Gastrocnemius medialis (tissue), 4 donors: ENCODE measurements around the gene CHRNA9. TPM values are rescaled to one million over a fixed set of nuclear protein-coding genes. Genes with fewer than 3 reads are reported as not detected.
"Not testable (repeated sequence)": the region's sequence is repeated elsewhere in the genome, so short reads cannot be mapped to it uniquely, and the experiment has no call there.

Source experiments
- ATAC-seq, 2 donors: fragments of 150-250 bp; one replicate each; pipeline ENCODE4 v1.9.1; 2016
- DNase-seq, 2 donors: peaks; one replicate each; pipeline ENCODE4 v3.0.0-alpha.2; 2019
- H3K27ac ChIP-seq, 4 donors: fragments of 200-600 bp; sonication (generic); 1 replicate in 1 of 4; 2 replicates in 3 of 4; pipeline ENCODE4 v1.5.1; 2016 to 2018; ENCODE audit warnings: mild to moderate bottlenecking in 2 of 4, moderate library complexity in 1 of 4
- H3K27me3 ChIP-seq, 3 donors: fragments of 200-600 bp; sonication (generic) in 2 of 3; 1 replicate in 1 of 3; 2 replicates in 2 of 3; pipeline versions ENCODE4 v1.5.1 to v1.6.0; 2016 to 2019; ENCODE audit warnings: mild to moderate bottlenecking in 1 of 3, moderate library complexity in 1 of 3
- H3K36me3 ChIP-seq, 2 donors: fragments of 200-600 bp; sonication (generic) in 1 of 2; one replicate each; pipeline ENCODE4 v1.5.1; 2017 to 2018
- H3K4me1 ChIP-seq, 2 donors: fragments of 200-600 bp; sonication (generic) in 1 of 2; one replicate each; pipeline ENCODE4 v1.5.1; 2016 to 2017; ENCODE audit warnings: mild to moderate bottlenecking in 2 of 2
- H3K4me3 ChIP-seq, 4 donors: fragments of 200-600 bp; sonication (generic) in 3 of 4; 1 replicate in 1 of 4; 2 replicates in 3 of 4; pipeline ENCODE4 v1.5.1; 2016 to 2019; ENCODE audit warnings: mild to moderate bottlenecking in 2 of 4
- H3K9me3 ChIP-seq, 3 donors: fragments of 200-600 bp; sonication (generic) in 2 of 3; 1 replicate in 1 of 3; 2 replicates in 2 of 3; pipeline ENCODE4 v1.5.1; 2016 to 2019
- CTCF ChIP-seq, 5 experiments: fragments of 450-650 bp in 3 of 5; fragments of 200-600 bp in 2 of 5; sonication (generic) in 2 of 5; IDR thresholded peaks in 4 of 5; conservative IDR thresholded peaks in 1 of 5; 1 replicate in 4 of 5; 2 replicates in 1 of 5; pipeline ENCODE4 v1.5.1; 2016 to 2019; ENCODE audit warnings: antibody characterized with exemption in 5 of 5, mild to moderate bottlenecking in 3 of 5, moderate library complexity in 3 of 5
- POLR2A ChIP-seq, 2 donors: fragments of 450-650 bp; IDR thresholded peaks; one replicate each; pipeline ENCODE4 v1.6.1; 2017; ENCODE audit warnings: antibody characterized with exemption in 2 of 2, mild to moderate bottlenecking in 2 of 2, moderate library complexity in 2 of 2
- in situ Hi-C, 4 donors: fragments of 200-750 bp; cut with MboI; loops; one replicate each; pipeline versions ENCODE4 v1.15.0 to v1.8.0; 2017; ENCODE audit warnings: low sequenced_read_pairs in 4 of 4
- intact Hi-C: fragments of 100-400 bp; cut with DNase I; formaldehyde crosslinking; loops from one replicate; pipeline ENCODE4 v1.15.1; 2023; ENCODE audit warnings: low total_unique reads
- total RNA-seq, 4 donors: library from RNA; depleted of rRNA; stranded (reverse); fragments of >200 nt; gene quantifications; one replicate each; pipeline versions ENCODE4 v1.1.0 to v1.2.3, GENCODE V29; 2016

Gene CHRNA9
- total RNA-seq = not detected

- intact Hi-C loops = no loop called here
- no peak for DNase-seq
- TF ChIP-seq POLR2A (IDR thresholded peaks at IDR 0.05) = no peak
- TF ChIP-seq CTCF (IDR thresholded peaks at IDR 0.05 in 4 of 5, conservative IDR thresholded peaks at IDR 0.05 in 1 of 5) = no peak
- Histone ChIP-seq H3K4me3 (no peak within 1 kb of the TSS), H3K27me3 (no peaks in the 10 kb centered on the region), H3K36me3 (no peaks in the 10 kb centered on the region), H3K27ac (no peak within 1 kb of the TSS), H3K9me3 (no peaks in the 10 kb centered on the region), H3K4me1 (peaks cover 0 to 10% of the 10 kb centered on the region in 2 donors)
- in situ Hi-C loops = no loop called here
- no peak for ATAC-seq
These were observed at the start of gene CHRNA9 for GRCh38 chr4:40334591-40335524. TSS of gene CHRNA9 (plus strand) at chr4:40335333. CDS start at chr4:40335468, 135 bp downstream.

- Histone ChIP-seq H3K9me3 (no peaks in the 10 kb centered on the region), H3K27ac (no peak overlapping the region), H3K36me3 (no peaks in the 10 kb centered on the region), H3K27me3 (no peaks in the 10 kb centered on the region), H3K4me3 (no peak overlapping the region), H3K4me1 (no peaks in the 10 kb centered on the region)
- ATAC-seq = no peak
- in situ Hi-C loops (no loop called here), intact Hi-C loops (no loop called here)
- DNase-seq = no peak
- no peak for TF ChIP-seq POLR2A (IDR thresholded peaks at IDR 0.05)
- TF ChIP-seq CTCF (IDR thresholded peaks at IDR 0.05 in 4 of 5, conservative IDR thresholded peaks at IDR 0.05 in 1 of 5) = no peak
These were observed 49.4 kb upstream of the CHRNA9 start for GRCh38 chr4:40285692-40286091.

- intact Hi-C loops = no loop called here
- Histone ChIP-seq H3K4me3 (no peak overlapping the region), H3K4me1 (no peaks in the 10 kb centered on the region), H3K9me3 (no peaks in the 10 kb centered on the region), H3K36me3 (no peaks in the 10 kb centered on the region), H3K27ac (no peak overlapping the region), H3K27me3 (peaks cover 0 to 3% (median 0%) of the 10 kb centered on the region in 3 donors)
- in situ Hi-C loops = no loop called here
- no peak for DNase-seq
- ATAC-seq = no peak
- TF ChIP-seq CTCF (IDR thresholded peaks at IDR 0.05 in 4 of 5, conservative IDR thresholded peaks at IDR 0.05 in 1 of 5) (no peak), POLR2A (IDR thresholded peaks at IDR 0.05) (no peak)
These were observed 46.6 kb upstream of the CHRNA9 start for GRCh38 chr4:40288566-40288965.

GRCh38 chr4:40289366-40290188 lies 45.6 kb upstream of the CHRNA9 start:
- Histone ChIP-seq H3K27ac (no peak overlapping the region), H3K36me3 (no peaks in the 10 kb centered on the region), H3K4me1 (no peaks in the 10 kb centered on the region), H3K27me3 (peaks cover 0 to 3% (median 0%) of the 10 kb centered on the region in 3 donors), H3K4me3 (no peak overlapping the region), H3K9me3 (no peaks in the 10 kb centered on the region)
- ATAC-seq = no peak
- no peak for DNase-seq
- in situ Hi-C loops = no loop called here
- intact Hi-C loops = no loop called here
- TF ChIP-seq POLR2A (IDR thresholded peaks at IDR 0.05) (no peak), CTCF (IDR thresholded peaks at IDR 0.05 in 4 of 5, conservative IDR thresholded peaks at IDR 0.05 in 1 of 5) (no peak)

GRCh38 chr4:40290611-40291186 lies 44.4 kb upstream of the CHRNA9 start:
- DNase-seq, H3K27me3 ChIP-seq, H3K4me3 ChIP-seq, H3K4me1 ChIP-seq, ATAC-seq, H3K9me3 ChIP-seq, H3K27ac ChIP-seq, intact Hi-C loops, H3K36me3 ChIP-seq, in situ Hi-C loops: not testable (repeated sequence)
